GM23338 (cell line): ENCODE data around the gene TRIO.

ENCODE experiments used
- CREB1 ChIP-seq: fragments of 250-450 bp; sonication (Bioruptor Pico); IDR thresholded peaks from 2 replicates; pipeline ENCODE4 v1.5.0; 2020; ENCODE audit warnings: low read depth, mild to moderate bottlenecking, moderate library complexity
- ETS1 ChIP-seq: IDR thresholded peaks from 2 replicates; pipeline ENCODE4 v1.6.1; 2016; ENCODE audit warnings: antibody characterized with exemption
- EZH2 ChIP-seq: fragments of 200-600 bp; sonication (generic); IDR thresholded peaks from one replicate; pipeline ENCODE4 v1.8.0; 2017; ENCODE audit warnings: antibody characterized with exemption, mild to moderate bottlenecking, low read depth; ENCODE audit not compliant: unreplicated experiment
- EZH2phosphoT487 ChIP-seq: fragments of 200-600 bp; sonication (generic); IDR thresholded peaks from one replicate; pipeline ENCODE4 v1.8.1; 2018; ENCODE audit warnings: antibody characterized with exemption; ENCODE audit not compliant: unreplicated experiment
- JUNB ChIP-seq: IDR thresholded peaks from one replicate; pipeline ENCODE4 v1.6.1; 2016; ENCODE audit warnings: antibody characterized with exemption; ENCODE audit not compliant: unreplicated experiment
- POLR2AphosphoS5 ChIP-seq: IDR thresholded peaks from 2 replicates; pipeline ENCODE4 v1.6.1; 2016; ENCODE audit warnings: antibody characterized with exemption, low read depth
- STAT1 ChIP-seq: IDR thresholded peaks from one replicate; pipeline ENCODE4 v1.6.1; 2016; ENCODE audit warnings: antibody characterized with exemption; ENCODE audit not compliant: unreplicated experiment
- ZNF114 ChIP-seq: fragments of 250-450 bp; sonication (Bioruptor Pico); IDR thresholded peaks from 2 replicates; pipeline ENCODE4 v1.5.0; 2020; ENCODE audit warnings: mild to moderate bottlenecking, moderate library complexity
- ZNF331 ChIP-seq: fragments of 250-450 bp; sonication (Bioruptor Pico); IDR thresholded peaks from 2 replicates; pipeline ENCODE4 v1.5.0; 2020; ENCODE audit warnings: low read depth, mild to moderate bottlenecking, moderate library complexity
- ZNF462 ChIP-seq: fragments of 250-450 bp; sonication (Bioruptor Pico); IDR thresholded peaks from 2 replicates; pipeline ENCODE4 v1.5.0; 2020; ENCODE audit warnings: mild to moderate bottlenecking, moderate library complexity
- TF ChIP-seq, protein P1 (sequence below), 2 experiments: fragments of 200-600 bp in 1 of 2; sonication (generic) in 1 of 2; conservative IDR thresholded peaks; 2 replicates each; pipeline versions ENCODE4 v1.5.1 to v1.6.1; 2016 to 2017; ENCODE audit warnings: antibody characterized with exemption in 2 of 2, low read depth in 2 of 2, mild to moderate bottlenecking in 2 of 2, moderate library complexity in 1 of 2
- TF ChIP-seq, protein P2 (sequence below): IDR thresholded peaks from one replicate; pipeline ENCODE4 v1.6.1; 2018; ENCODE audit warnings: antibody characterized with exemption; ENCODE audit not compliant: unreplicated experiment

DNA sequence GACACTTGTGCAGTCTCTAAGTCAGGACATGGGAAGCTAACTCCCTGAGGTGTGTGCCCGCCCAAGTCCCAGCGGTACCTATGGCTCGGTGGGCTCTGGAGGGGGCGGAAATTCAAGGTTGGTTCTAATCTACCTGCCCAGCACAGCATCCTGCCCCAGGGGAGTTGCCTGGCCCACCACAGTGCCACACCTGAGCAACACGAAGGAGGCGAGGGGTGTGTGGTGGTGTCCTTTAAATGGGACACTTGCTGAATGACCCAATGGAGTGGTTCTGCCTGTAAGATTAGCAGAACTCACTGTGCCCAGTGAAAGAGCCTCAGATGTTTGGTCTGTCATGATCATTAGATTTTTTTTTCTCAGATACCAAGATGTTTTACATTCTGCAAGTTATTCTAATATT, 367.7 kb downstream of the TRIO start:
- TF ChIP-seq CREB1: no peak
- TF ChIP-seq ZNF331 (CRISPR knock-in tag): no peak
- no peak for TF ChIP-seq POLR2AphosphoS5
- TF ChIP-seq, protein P1, sequence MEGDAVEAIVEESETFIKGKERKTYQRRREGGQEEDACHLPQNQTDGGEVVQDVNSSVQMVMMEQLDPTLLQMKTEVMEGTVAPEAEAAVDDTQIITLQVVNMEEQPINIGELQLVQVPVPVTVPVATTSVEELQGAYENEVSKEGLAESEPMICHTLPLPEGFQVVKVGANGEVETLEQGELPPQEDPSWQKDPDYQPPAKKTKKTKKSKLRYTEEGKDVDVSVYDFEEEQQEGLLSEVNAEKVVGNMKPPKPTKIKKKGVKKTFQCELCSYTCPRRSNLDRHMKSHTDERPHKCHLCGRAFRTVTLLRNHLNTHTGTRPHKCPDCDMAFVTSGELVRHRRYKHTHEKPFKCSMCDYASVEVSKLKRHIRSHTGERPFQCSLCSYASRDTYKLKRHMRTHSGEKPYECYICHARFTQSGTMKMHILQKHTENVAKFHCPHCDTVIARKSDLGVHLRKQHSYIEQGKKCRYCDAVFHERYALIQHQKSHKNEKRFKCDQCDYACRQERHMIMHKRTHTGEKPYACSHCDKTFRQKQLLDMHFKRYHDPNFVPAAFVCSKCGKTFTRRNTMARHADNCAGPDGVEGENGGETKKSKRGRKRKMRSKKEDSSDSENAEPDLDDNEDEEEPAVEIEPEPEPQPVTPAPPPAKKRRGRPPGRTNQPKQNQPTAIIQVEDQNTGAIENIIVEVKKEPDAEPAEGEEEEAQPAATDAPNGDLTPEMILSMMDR (conservative IDR thresholded peaks at IDR 0.05; ENCODE audit: low read depth in 2 of 2): no peak
- TF ChIP-seq STAT1: no peak
- TF ChIP-seq EZH2: no peak
- no peak for TF ChIP-seq EZH2phosphoT487
- TF ChIP-seq ZNF462 (CRISPR knock-in tag): no peak
- TF ChIP-seq, protein P2, sequence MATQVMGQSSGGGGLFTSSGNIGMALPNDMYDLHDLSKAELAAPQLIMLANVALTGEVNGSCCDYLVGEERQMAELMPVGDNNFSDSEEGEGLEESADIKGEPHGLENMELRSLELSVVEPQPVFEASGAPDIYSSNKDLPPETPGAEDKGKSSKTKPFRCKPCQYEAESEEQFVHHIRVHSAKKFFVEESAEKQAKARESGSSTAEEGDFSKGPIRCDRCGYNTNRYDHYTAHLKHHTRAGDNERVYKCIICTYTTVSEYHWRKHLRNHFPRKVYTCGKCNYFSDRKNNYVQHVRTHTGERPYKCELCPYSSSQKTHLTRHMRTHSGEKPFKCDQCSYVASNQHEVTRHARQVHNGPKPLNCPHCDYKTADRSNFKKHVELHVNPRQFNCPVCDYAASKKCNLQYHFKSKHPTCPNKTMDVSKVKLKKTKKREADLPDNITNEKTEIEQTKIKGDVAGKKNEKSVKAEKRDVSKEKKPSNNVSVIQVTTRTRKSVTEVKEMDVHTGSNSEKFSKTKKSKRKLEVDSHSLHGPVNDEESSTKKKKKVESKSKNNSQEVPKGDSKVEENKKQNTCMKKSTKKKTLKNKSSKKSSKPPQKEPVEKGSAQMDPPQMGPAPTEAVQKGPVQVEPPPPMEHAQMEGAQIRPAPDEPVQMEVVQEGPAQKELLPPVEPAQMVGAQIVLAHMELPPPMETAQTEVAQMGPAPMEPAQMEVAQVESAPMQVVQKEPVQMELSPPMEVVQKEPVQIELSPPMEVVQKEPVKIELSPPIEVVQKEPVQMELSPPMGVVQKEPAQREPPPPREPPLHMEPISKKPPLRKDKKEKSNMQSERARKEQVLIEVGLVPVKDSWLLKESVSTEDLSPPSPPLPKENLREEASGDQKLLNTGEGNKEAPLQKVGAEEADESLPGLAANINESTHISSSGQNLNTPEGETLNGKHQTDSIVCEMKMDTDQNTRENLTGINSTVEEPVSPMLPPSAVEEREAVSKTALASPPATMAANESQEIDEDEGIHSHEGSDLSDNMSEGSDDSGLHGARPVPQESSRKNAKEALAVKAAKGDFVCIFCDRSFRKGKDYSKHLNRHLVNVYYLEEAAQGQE: no peak
- TF ChIP-seq ETS1: no peak
- no peak for TF ChIP-seq JUNB
- TF ChIP-seq ZNF114: no peak
